ENCODE measurements around the gene SCN8A.
"Not testable (repeated sequence)": the region's sequence is repeated elsewhere in the genome, so short reads cannot be mapped to it uniquely, and the experiment has no call there.

Gene SCN8A

GRCh38 chr12:51822956-51823355 is 231.9 kb downstream of the SCN8A start:
- no peak for TF ChIP-seq CTCF (IDR thresholded peaks at IDR 0.05; ENCODE audit: extremely low read depth, missing control alignments)
- no peak for DNase-seq (ENCODE audit: low spot score)

- no peak for DNase-seq (ENCODE audit: low spot score)
These were observed 233.0 kb downstream of the SCN8A start for GRCh38 chr12:51823875-51824565.

GRCh38 chr12:51825216-51825615 is 234.2 kb downstream of the SCN8A start:
- no peak for TF ChIP-seq CTCF (IDR thresholded peaks at IDR 0.05; ENCODE audit: extremely low read depth, missing control alignments)
- no peak for DNase-seq (ENCODE audit: low spot score)

More at GRCh38 chr12:51823875-51824565, 233.0 kb downstream of the SCN8A start:
- no peak for TF ChIP-seq CTCF (IDR thresholded peaks at IDR 0.05; ENCODE audit: extremely low read depth, missing control alignments)

- TF ChIP-seq CTCF (IDR thresholded peaks at IDR 0.05; ENCODE audit: extremely low read depth, missing control alignments): no peak
- no peak for DNase-seq (ENCODE audit: low spot score)
These were observed 235.8 kb downstream of the SCN8A start for GRCh38 chr12:51826881-51827280.

GRCh38 chr12:51827925-51828818 is 237.1 kb downstream of the SCN8A start:
- no peak for TF ChIP-seq CTCF (IDR thresholded peaks at IDR 0.05; ENCODE audit: extremely low read depth, missing control alignments)
- DNase-seq (ENCODE audit: low spot score): no peak

GRCh38 chr12:51829011-51829481 is 238.0 kb downstream of the SCN8A start:
- no peak for TF ChIP-seq CTCF (IDR thresholded peaks at IDR 0.05; ENCODE audit: extremely low read depth, missing control alignments)
- DNase-seq (ENCODE audit: low spot score): no peak

- TF ChIP-seq CTCF (IDR thresholded peaks at IDR 0.05; ENCODE audit: extremely low read depth, missing control alignments): no peak
- DNase-seq (ENCODE audit: low spot score): no peak
These were observed 238.6 kb downstream of the SCN8A start for GRCh38 chr12:51829641-51830040.

- not testable (repeated sequence) for DNase-seq (ENCODE audit: low spot score)
These were observed 240.8 kb downstream of the SCN8A start for GRCh38 chr12:51831817-51832216.
